BLaER1 (cell line): Measurements from ENCODE around the gene PTCSC3.
"Not testable (repeated sequence)": the region's sequence is repeated elsewhere in the genome, so short reads cannot be mapped to it uniquely, and the experiment has no call there.

ENCODE experiments used
- H3K27ac ChIP-seq: shearing (Covaris generic); formaldehyde crosslinking; 2 replicates; pipeline ENCODE4 v1.8.1; 2022
- H3K27me3 ChIP-seq: shearing (Covaris generic); formaldehyde crosslinking; 2 replicates; pipeline ENCODE4 v1.8.1; 2022
- H3K36me3 ChIP-seq: shearing (Covaris generic); formaldehyde crosslinking; 2 replicates; pipeline ENCODE4 v1.8.1; 2022
- H3K4me1 ChIP-seq: shearing (Covaris generic); formaldehyde crosslinking; 2 replicates; pipeline ENCODE4 v1.8.1; 2022
- H3K4me2 ChIP-seq: shearing (Covaris generic); formaldehyde crosslinking; 2 replicates; pipeline ENCODE4 v1.8.1; 2022
- H3K4me3 ChIP-seq: shearing (Covaris generic); formaldehyde crosslinking; 2 replicates; pipeline ENCODE4 v1.8.1; 2022
- H3K9ac ChIP-seq: shearing (Covaris generic); formaldehyde crosslinking; 2 replicates; pipeline ENCODE4 v1.8.1; 2022
- H3K9me3 ChIP-seq: shearing (Covaris generic); formaldehyde crosslinking; 2 replicates; pipeline ENCODE4 v1.8.1; 2022
- H4K20me1 ChIP-seq: shearing (Covaris generic); formaldehyde crosslinking; 2 replicates; pipeline ENCODE4 v1.8.1; 2022
- Cebpa-rat ChIP-seq: shearing (Covaris generic); IDR thresholded peaks from 2 replicates; pipeline ENCODE4 v1.8.1; 2022

The PTCSC3 gene

DNA sequence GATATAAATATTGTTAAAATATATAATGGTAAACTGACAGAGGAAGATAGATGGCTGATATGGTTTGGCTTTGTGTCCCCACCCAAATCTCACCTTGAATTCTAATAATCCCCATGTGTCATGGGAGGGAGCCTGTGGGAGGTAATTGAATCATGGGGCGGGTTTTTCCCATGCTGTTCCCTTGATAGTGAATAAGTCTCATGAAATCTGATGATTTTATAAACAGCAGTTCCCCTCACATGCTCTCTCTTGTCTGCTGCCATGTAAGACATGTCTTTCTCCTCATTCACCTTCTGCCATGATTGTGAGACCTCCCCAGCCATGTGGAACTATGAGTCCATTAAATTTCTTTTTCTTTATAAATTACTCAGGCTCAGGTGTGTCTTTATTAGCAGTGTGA lies 46.3 kb downstream of the PTCSC3 start:
- no peak for TF ChIP-seq Cebpa-rat
- Histone ChIP-seq H3K27ac (no peak overlapping the region), H3K27me3 (no peaks in the 10 kb centered on the region), H3K4me2 (no peak overlapping the region), H4K20me1 (no peaks in the 10 kb centered on the region), H3K9ac (no peak overlapping the region), H3K4me1 (no peaks in the 10 kb centered on the region), H3K4me3 (no peak overlapping the region), H3K9me3 (no peaks in the 10 kb centered on the region), H3K36me3 (no peaks in the 10 kb centered on the region)

- TF ChIP-seq Cebpa-rat: no peak
- Histone ChIP-seq H4K20me1 (no peaks in the 10 kb centered on the region), H3K4me2 (no peak overlapping the region)
These were observed 47.3 kb downstream of the PTCSC3 start for GRCh38 chr14:36129181-36129580.

GRCh38 chr14:36113341-36113740 lies 63.2 kb downstream of the PTCSC3 start:
- TF ChIP-seq Cebpa-rat: no peak
- Histone ChIP-seq H3K4me2 (no peak overlapping the region), H4K20me1 (no peaks in the 10 kb centered on the region)

More at GRCh38 chr14:36129181-36129580, 47.3 kb downstream of the PTCSC3 start:
- H3K9me3 ChIP-seq: no peaks in the 10 kb centered on the region
- no peak overlapping the region for H3K4me3 ChIP-seq
- no peaks in the 10 kb centered on the region for H3K4me1 ChIP-seq
- H3K27ac ChIP-seq: no peak overlapping the region
- H3K36me3 ChIP-seq: no peaks in the 10 kb centered on the region
- H3K27me3 ChIP-seq: no peaks in the 10 kb centered on the region
- H3K9ac ChIP-seq: no peak overlapping the region

DNA sequence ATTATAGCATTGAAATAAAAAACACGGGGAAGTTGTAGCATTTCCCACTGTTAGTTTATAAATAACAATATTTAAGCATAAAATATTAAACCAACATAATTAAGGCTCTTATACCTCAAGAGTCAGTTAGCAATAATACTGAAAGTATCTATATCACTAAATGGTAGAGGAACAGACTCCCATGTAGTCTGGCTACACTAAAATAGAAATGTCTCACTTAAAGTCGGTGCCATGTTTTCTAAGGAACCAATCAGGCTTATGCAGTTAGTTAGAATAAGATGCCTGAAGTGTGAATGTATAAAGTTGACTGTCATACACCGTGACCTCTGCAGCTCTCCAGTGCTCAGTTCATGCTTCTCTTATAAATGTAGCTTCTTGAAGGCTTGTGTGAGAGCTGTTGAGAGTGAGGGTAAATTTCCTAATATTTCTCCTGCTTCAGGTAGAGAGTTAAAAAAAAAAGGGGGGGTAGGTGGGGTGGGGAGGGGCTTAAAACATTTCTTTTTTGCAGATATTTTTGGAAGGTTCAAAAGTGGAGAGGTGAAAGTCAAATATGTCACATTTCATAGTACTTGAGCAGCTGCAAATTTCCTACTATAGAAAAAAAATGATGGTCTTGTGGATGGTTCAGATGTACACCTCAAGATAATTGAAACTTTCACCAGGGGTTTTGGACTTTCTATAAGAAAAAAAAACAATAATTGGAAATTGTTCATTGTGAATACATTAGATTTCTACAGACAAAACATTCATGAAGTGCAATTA lies 64.5 kb downstream of the PTCSC3 start:
- H3K4me3 ChIP-seq: no peak overlapping the region
- no peaks in the 10 kb centered on the region for H4K20me1 ChIP-seq
- H3K36me3 ChIP-seq: no peaks in the 10 kb centered on the region
- no peak overlapping the region for H3K27ac ChIP-seq
- no peak overlapping the region for H3K9ac ChIP-seq
- H3K4me1 ChIP-seq: no peaks in the 10 kb centered on the region
- no peak overlapping the region for H3K4me2 ChIP-seq
- no peaks in the 10 kb centered on the region for H3K9me3 ChIP-seq
- H3K27me3 ChIP-seq: no peaks in the 10 kb centered on the region
- no peak for TF ChIP-seq Cebpa-rat

More at GRCh38 chr14:36113341-36113740, 63.2 kb downstream of the PTCSC3 start:
- Histone ChIP-seq H3K27ac (no peak overlapping the region), H3K27me3 (no peaks in the 10 kb centered on the region), H3K9ac (no peak overlapping the region), H3K4me1 (no peaks in the 10 kb centered on the region), H3K4me3 (no peak overlapping the region), H3K36me3 (no peaks in the 10 kb centered on the region), H3K9me3 (no peaks in the 10 kb centered on the region)

DNA sequence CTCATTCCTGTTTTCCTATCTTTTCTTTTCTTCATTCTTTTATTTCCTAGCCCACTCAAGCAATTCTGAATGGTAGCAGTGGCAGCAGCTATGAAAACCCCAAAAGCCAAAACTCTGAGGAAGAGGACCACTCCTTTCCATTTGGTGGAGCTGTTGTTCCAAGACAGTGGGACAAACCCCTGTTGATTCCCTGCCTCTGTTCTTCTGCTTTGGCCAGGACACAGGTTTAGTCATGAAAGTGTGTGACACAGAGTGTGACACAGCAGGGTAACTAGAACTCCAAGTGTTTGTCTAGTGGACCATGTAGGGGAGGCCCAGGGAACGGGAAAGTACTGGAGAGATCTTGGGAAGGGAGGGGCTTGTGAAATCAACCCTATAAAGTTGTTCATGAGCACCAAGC lies 71.1 kb downstream of the PTCSC3 start:
- no peak overlapping the region for H3K27ac ChIP-seq
- no peak for TF ChIP-seq Cebpa-rat
- no peaks in the 10 kb centered on the region for H3K9me3 ChIP-seq
- H3K27me3 ChIP-seq: no peaks in the 10 kb centered on the region
- H3K9ac ChIP-seq: no peak overlapping the region
- no peaks in the 10 kb centered on the region for H4K20me1 ChIP-seq
- H3K4me2 ChIP-seq: no peak overlapping the region
- H3K4me3 ChIP-seq: no peak overlapping the region
- H3K4me1 ChIP-seq: no peaks in the 10 kb centered on the region
- H3K36me3 ChIP-seq: no peaks in the 10 kb centered on the region

DNA sequence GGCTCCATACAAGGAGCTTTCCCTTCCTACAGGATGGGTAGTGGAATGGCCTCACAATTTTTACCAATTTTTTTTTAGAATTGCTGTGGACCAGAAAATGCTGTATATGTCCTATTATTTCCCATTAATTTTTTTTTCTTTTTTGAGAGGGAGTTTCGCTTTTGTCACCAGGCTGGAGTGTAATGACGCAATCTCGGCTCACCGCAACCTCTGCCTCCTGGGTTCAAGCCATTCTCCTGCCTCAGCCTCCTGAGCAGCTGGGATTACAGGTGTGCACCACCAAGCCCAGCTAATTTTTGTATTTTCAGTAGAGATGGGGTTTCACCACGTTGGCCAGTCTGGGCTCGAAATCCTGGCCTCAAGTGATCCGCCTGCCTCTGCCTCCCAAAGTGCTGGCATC lies 72.3 kb downstream of the PTCSC3 start:
- not testable (repeated sequence) for H3K4me3 ChIP-seq, H3K4me1 ChIP-seq, H3K9me3 ChIP-seq, H3K27ac ChIP-seq, H3K36me3 ChIP-seq, H3K27me3 ChIP-seq, H3K4me2 ChIP-seq, H3K9ac ChIP-seq, H4K20me1 ChIP-seq

- no peaks in the 10 kb centered on the region for H3K4me1 ChIP-seq
- TF ChIP-seq Cebpa-rat: no peak
- H4K20me1 ChIP-seq: no peaks in the 10 kb centered on the region
These were observed 76.9 kb downstream of the PTCSC3 start for GRCh38 chr14:36099619-36100018.

GRCh38 chr14:36097356-36097755 lies 79.2 kb downstream of the PTCSC3 start:
- Histone ChIP-seq H3K27me3 (no peaks in the 10 kb centered on the region), H3K4me3 (no peak overlapping the region), H3K9ac (no peak overlapping the region), H4K20me1 (no peaks in the 10 kb centered on the region), H3K9me3 (no peaks in the 10 kb centered on the region), H3K36me3 (no peaks in the 10 kb centered on the region), H3K4me2 (no peak overlapping the region), H3K27ac (no peak overlapping the region), H3K4me1 (no peaks in the 10 kb centered on the region)
- TF ChIP-seq Cebpa-rat: no peak

More at GRCh38 chr14:36099619-36100018, 76.9 kb downstream of the PTCSC3 start:
- no peaks in the 10 kb centered on the region for H3K9me3 ChIP-seq
- H3K27ac ChIP-seq: no peak overlapping the region
- H3K27me3 ChIP-seq: no peaks in the 10 kb centered on the region
- H3K36me3 ChIP-seq: no peaks in the 10 kb centered on the region
- no peak overlapping the region for H3K4me3 ChIP-seq
- H3K4me2 ChIP-seq: no peak overlapping the region
- no peak overlapping the region for H3K9ac ChIP-seq

- no peaks in the 10 kb centered on the region for H3K4me1 ChIP-seq
- no peaks in the 10 kb centered on the region for H4K20me1 ChIP-seq
- no peaks in the 10 kb centered on the region for H3K9me3 ChIP-seq
- H3K27ac ChIP-seq: no peak overlapping the region
- H3K4me2 ChIP-seq: no peak overlapping the region
- no peak overlapping the region for H3K4me3 ChIP-seq
- no peaks in the 10 kb centered on the region for H3K27me3 ChIP-seq
- no peaks in the 10 kb centered on the region for H3K36me3 ChIP-seq
- TF ChIP-seq Cebpa-rat: no peak
- no peak overlapping the region for H3K9ac ChIP-seq
These were observed 80.4 kb downstream of the PTCSC3 start for GRCh38 chr14:36096090-36096489.

- Histone ChIP-seq H3K4me1 (no peaks in the 10 kb centered on the region), H4K20me1 (no peaks in the 10 kb centered on the region), H3K4me2 (no peak overlapping the region), H3K4me3 (no peak overlapping the region), H3K9ac (no peak overlapping the region), H3K9me3 (no peaks in the 10 kb centered on the region), H3K36me3 (no peaks in the 10 kb centered on the region), H3K27ac (no peak overlapping the region), H3K27me3 (no peaks in the 10 kb centered on the region)
- TF ChIP-seq Cebpa-rat: no peak
These were observed 81.6 kb downstream of the PTCSC3 start for GRCh38 chr14:36094963-36095362.

- no peak for TF ChIP-seq Cebpa-rat
- Histone ChIP-seq H3K4me3 (no peak overlapping the region), H3K4me2 (no peak overlapping the region), H4K20me1 (no peaks in the 10 kb centered on the region), H3K9ac (no peak overlapping the region), H3K36me3 (no peaks in the 10 kb centered on the region), H3K27ac (no peak overlapping the region), H3K9me3 (no peaks in the 10 kb centered on the region), H3K27me3 (no peaks in the 10 kb centered on the region), H3K4me1 (no peaks in the 10 kb centered on the region)
These were observed 85.4 kb downstream of the PTCSC3 start for GRCh38 chr14:36091096-36091495.
